ENCODE data around the gene PIGM.

PIGM gene

GRCh38 chr1:160049101-160049500 is 17.3 kb upstream of the PIGM start:
- no peak for DNase-seq (ENCODE audit: low read depth)
- TF ChIP-seq CTCF (IDR thresholded peaks at IDR 0.05; ENCODE audit: low read depth, low read length, missing control alignments), result no peak
- no peak overlapping the region for H3K4me3 ChIP-seq (ENCODE audit: low read depth, low read length)

GRCh38 chr1:160048335-160048734 is 16.5 kb upstream of the PIGM start:
- no peak for TF ChIP-seq CTCF (IDR thresholded peaks at IDR 0.05; ENCODE audit: low read depth, low read length, missing control alignments)
- no peak for DNase-seq (ENCODE audit: low read depth)
- no peak overlapping the region for H3K4me3 ChIP-seq (ENCODE audit: low read depth, low read length)

- TF ChIP-seq CTCF (IDR thresholded peaks at IDR 0.05; ENCODE audit: low read depth, low read length, missing control alignments), result no peak
- DNase-seq (ENCODE audit: low read depth), result no peak
- H3K4me3 ChIP-seq (ENCODE audit: low read depth, low read length), result peak overlapping the region; percentile 7; the same call in 1 of the 2 replicates
Measured at GRCh38 chr1:160047111-160047991, 15.6 kb upstream of the PIGM start.

- H3K4me3 ChIP-seq (ENCODE audit: low read depth, low read length), result peak overlapping the region; percentile 7; the same call in 1 of the 2 replicates
- TF ChIP-seq CTCF (IDR thresholded peaks at IDR 0.05; ENCODE audit: low read depth, low read length, missing control alignments), result peak; percentile 63
- DNase-seq (ENCODE audit: low read depth), result no peak
Measured at GRCh38 chr1:160046494-160047110, 14.8 kb upstream of the PIGM start.

- TF ChIP-seq CTCF (IDR thresholded peaks at IDR 0.05; ENCODE audit: low read depth, low read length, missing control alignments), result no peak
- DNase-seq (ENCODE audit: low read depth), result no peak
- no peak overlapping the region for H3K4me3 ChIP-seq (ENCODE audit: low read depth, low read length)
Measured at GRCh38 chr1:160045653-160046052, 13.9 kb upstream of the PIGM start.

GRCh38 chr1:160043543-160043942 is 11.8 kb upstream of the PIGM start:
- TF ChIP-seq CTCF (IDR thresholded peaks at IDR 0.05; ENCODE audit: low read depth, low read length, missing control alignments), result no peak
- DNase-seq (ENCODE audit: low read depth), result no peak
- H3K4me3 ChIP-seq (ENCODE audit: low read depth, low read length), result no peak overlapping the region
